Activated CD4-positive, alpha-beta T cell treated with anti-CD3 and anti-CD28 coated beads, Interleukin-2, amount 50 U/mL, for 24 hours (primary cell): ENCODE measurements around the gene ZNF532.
"Not testable (repeated sequence)": the region's sequence is repeated elsewhere in the genome, so short reads cannot be mapped to it uniquely, and the experiment has no call there.

Source experiments
- DNase-seq, 2 donors: peaks; one replicate each; pipeline ENCODE4 v3.0.0-alpha.2; 2020; ENCODE audit warnings: low read depth in 1 of 2, low spot score in 1 of 2

ZNF532 gene

DNA sequence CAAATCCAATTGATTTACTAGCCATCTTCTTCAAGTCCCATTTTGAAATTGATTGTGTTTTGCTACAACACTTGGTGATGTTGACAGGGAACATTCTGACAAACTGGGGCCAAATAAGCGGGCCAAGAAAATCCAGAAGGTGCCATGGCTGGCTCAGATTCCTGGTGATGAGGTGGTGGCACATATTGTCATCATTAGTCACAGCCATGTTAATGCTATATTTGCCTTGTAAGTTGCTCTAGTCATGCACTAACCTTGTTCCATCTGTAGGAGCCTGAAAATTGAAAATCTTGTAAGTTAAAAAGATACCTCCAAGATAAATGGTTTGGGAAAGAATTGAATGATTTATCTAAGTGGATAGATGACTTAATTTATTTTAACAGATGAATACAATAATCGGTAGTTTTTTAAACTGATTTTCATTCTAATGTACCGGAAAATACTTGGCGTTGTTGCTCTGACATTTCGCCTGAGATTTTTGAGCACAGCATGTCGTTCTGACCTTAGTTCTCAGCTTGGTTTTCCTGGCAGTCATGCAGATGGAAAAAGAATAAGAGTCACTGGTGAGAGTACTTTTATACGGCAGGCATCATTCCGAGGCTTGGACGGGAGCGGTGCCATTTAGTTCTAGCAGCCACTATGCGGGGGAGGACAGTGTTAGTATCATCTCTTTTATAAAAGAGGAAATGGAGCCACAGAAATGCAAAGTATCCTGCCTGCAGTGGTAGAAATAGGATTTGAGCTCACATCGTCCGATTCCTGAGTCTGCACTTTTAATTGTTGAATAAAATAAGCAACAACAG lies 133.9 kb downstream of the ZNF532 start:
- DNase-seq = no peak

DNA sequence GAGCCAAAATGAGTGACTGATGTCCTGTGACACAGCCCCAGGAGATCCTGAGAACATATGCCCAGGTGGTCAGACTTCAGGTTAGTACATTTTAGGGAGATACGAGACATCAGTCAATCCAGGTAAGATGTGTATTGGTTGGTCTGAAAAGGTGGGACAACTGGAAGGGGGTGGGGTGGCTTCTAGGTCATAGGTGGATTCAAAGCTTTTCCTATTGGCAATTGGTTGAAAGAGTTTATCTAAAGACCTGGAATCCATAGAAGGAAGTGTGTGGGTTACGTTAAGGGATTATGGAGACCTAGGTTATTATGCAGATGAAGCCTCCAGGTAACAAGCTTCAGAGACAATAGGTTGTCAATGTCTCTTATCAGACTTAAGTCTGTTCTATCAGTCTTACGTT lies 136.5 kb downstream of the ZNF532 start:
- no peak for DNase-seq

- DNase-seq = no peak
Measured at GRCh38 chr18:59001721-59002120, 137.0 kb downstream of the ZNF532 start.

GRCh38 chr18:59002974-59003594 lies 138.4 kb downstream of the ZNF532 start:
- no peak for DNase-seq

GRCh38 chr18:59005262-59005661 lies 140.6 kb downstream of the ZNF532 start:
- DNase-seq = no peak

DNA sequence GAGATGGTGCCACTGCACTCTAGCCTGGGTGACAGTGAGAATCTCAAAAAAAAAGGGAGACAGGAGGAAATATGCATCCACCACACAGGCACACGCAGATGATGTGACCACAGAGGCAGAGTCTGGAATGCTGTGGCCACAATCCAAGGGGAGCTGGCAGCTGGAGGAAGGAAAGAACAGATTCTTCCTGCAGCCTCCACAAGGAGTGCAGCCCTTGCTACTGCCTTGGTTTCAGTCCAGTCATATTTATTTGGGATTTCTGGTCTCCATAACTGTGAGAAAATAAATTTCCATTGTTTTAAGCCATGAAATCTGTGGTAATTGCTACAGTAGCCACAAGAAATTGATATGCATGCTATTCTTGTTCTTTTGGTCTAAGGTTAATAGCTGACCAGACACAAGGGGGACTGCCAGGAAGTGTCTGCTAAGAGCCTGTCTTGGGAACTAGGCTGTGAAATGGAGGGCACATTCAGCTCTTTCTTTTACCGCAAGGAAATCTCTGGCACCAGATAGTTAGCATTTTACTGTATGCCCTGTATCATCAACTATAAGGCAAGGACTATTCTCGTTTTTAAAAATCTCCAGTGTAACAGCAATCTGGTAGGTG lies 141.9 kb downstream of the ZNF532 start:
- DNase-seq = no peak

DNA sequence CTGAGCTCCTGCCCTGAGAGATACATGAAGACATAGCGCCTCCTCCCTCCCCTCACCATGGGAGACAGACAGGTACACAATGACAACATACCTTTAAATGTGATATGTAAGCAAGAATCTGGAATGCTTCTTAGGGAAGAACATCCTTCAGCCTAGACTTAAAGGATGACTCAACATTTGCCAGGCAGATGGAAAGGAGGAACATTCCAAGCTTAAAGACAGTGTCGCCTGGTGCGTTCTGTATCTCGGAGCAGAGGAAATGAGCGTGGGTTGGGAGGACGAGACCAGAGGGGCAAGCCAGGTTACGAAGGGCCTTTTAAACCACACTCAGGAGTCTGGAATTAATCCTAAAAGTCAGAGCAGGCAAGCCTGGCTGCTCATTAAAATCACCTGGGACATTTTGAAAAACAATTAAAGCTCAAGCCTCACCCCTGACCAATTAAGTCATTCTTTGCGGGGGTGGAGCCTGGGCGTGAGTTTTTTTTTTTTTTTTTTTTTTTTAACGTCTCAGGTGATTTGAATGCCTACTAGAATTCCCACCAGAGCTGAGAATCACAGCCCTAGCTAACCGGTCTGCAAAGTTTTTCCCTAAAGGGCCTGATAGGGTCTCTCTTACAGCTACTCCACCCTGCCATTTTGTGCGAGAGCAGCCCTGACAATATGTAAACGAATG lies 143.8 kb downstream of the ZNF532 start:
- DNase-seq = no peak

- no peak for DNase-seq
Measured at GRCh38 chr18:59009846-59010245, 145.2 kb downstream of the ZNF532 start.

DNA sequence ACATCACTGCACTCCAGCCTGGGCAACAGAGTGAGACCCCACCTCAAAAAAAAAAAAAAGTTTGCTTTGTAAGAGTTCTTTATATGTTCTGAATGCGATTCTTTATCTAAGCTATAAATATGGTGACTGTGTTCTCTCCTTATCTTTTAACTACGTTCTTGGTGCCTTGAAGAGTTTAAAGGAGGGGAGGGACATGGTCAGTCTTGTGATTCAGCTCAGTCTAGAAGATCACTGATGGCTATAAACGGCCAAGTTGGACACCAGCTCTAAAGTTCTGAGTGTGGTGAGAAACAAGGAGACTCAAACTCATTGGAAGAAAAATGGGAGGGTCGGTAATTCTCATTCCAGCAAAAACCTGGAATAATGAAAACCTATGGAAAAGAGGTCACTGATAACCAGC lies 146.6 kb downstream of the ZNF532 start:
- DNase-seq = no peak

DNA sequence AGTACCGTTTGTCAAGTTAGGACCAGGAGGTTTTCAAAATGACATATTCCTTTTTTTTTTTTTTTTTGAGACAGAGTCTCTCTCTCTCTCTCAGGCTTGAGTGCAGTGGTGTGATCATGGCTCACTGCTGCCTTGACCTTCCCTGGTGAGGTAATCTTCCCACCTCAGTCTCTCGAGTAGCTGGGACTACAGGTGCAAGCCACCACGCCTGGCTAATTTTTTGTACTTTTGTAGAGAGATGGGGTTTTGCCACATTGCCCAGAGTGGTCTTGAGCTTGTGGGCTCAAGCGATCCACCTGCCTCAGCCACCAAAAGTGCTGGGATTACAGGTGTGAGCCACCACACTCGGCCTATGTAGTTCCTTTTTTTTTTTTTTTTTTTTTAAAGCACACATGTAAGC lies 147.1 kb downstream of the ZNF532 start:
- no peak for DNase-seq

DNA sequence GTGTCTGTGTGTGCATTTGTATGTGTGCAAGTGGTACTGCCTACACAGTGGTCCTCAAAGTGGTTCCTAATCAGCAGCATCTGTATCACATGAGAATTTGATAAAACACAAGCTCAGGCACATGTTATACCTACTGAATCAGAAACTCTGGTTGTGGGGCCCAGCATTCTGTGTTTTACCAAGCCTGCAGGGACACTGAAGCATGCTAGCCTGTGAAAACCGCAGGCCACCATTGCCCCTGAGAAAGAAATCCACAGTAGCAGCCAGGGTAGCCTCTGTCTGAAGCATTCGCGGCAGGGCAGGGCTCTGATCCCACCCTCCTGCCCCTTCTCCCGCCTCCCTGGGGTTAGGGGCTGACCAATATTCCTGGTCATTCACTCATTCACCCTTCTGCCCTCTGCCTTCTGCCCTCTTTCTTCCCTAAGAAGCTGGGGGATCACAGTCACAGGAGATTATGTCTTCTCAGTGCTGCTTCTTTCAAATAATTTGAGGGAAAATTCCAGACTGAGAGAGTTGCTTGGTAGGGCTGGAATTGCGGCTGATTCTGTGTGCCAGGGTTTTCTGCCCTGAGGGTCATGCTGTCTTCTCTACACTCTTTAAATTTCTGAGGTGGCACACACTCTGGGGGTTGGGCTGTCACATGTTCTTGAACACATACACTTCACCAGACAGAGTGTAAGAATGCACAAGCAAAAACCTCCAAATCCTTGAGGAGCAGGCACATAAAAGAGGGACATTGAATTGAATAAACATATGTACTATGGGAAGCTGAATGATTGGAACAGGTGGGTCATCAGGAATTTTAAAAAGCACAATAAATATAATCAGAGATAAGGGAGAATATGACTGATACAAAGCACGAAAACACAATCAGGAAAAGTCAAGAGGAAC lies 148.4 kb downstream of the ZNF532 start:
- no peak for DNase-seq

DNA sequence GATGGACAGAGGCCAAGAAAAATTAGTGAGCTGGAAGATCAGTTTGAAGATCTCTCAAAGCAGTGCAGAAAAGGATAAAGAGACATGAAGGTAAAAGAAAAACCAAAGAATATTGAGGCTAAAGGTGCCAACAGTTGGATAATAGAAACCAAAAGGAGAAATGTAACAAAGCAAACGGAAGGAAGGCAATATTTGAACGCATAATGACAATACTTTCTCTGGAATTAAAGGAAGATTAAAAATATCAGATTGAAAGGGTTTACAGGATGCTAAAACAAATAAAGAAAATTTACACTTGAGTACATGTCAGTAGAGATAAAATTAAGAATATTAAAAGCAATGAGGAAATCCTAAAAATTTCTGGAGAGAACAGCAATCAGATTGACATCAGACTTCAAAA lies 149.1 kb downstream of the ZNF532 start:
- DNase-seq = no peak

DNA sequence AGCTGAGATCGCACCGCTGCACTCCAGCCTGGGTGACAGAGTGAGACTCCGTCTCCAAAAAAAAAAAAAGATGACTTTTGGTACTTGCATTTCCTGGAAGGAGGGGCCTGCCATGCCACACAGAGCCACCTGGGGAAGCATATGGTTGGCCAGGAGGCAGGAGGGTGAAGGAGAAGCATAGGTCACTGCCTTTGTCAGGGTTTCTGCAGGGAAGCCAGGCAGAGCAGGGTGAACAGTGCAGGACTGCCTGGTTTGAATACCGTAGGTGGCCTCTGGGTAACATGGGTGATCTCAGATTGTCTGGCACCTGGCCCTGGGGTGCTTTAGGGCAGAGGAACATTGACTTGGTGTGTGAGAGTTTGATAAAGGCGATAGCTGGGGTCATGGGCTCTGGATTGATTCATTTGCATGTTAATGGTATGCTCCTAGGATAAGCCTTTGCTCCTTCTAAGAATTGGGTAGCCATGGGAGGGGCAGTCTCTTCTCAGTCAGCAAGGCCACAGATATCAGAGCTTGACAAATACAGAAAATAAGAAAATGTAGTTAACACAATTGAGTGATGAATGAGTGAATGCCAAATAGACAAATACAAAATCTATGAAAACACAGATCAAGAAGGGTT lies 151.0 kb downstream of the ZNF532 start:
- DNase-seq = no peak

- no peak for DNase-seq
Measured at GRCh38 chr18:59021500-59021899, 156.8 kb downstream of the ZNF532 start.

DNA sequence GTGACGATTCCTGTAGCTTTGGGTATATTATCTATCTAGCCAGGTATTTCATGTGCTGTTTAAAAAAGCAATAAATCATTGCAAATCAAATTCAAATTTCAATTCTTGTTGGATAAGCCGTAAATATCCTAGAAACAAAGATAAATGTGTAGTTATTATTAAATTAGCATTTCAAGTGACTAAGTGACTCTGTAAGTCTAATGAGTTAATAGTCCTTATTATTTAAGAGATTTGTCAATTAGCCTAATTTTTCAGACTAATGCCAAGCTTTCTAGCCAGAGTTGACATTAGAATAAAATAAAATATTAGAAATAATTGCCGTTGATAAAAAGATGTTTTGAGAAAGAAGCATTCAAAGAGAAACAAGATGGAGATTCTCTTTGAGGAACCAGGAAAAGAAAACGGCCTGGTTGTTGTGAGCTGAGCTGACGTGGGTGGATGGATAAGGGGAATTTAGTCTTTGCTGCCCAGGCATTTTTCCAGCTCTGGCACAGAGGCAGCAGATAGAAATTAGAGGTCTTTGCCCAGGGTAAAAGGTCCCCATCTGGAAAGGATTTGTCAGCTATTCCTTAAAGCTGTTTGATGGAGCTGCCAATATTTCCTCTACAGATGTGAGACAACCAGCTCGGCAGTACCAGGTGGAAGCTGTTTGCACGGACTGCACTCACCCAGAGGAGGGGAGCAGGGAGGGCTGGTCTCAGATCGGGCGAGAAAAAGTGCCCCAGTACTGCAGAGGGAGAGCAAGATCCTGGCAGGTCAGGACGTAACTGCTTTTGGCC lies 157.7 kb downstream of the ZNF532 start:
- DNase-seq = no peak

DNA sequence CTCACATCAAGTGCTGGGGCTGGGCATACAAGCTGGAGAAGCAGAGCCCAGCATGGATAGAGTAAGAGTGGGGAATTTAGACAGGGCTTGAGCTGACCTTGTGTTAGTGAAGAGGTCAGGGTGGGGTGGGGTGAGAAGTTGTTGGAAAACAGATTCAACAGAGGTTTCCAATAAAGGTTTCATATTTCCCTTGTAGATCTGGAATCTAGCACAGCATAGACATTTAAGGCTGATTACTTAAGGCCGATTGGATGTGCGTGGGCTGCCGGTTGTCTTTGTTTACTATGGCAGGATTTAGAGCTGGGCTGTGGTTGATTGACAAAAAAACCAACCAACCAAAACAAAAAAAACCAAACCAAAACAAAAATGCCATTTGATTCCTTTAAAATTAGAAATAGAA lies 160.2 kb downstream of the ZNF532 start:
- no peak for DNase-seq

GRCh38 chr18:59025532-59025931 lies 160.9 kb downstream of the ZNF532 start:
- DNase-seq = not testable (repeated sequence)

DNA sequence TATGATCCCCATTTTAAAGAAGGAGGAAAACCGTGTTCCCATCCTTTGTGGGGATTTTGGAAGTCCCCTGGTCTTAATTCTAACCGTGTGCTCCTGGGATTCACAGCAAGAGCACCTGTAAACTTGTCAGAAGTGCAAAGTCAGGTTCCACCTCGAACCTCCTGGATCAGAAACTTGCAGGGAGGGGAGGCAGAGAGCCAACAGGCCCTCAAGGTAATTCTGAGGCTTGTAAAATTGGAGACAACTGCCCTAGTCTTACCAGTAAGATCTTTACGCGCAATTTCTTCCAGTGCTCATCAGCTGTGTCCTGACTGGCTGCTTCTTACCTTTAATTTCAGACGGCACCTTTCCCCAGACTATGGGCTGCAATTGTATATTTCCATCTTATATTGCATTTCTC lies 161.7 kb downstream of the ZNF532 start:
- DNase-seq = no peak

GRCh38 chr18:59026831-59027410 lies 162.2 kb downstream of the ZNF532 start:
- no peak for DNase-seq
